Calu3 (cell line): ENCODE results near the gene DHRS12. TPM values are rescaled to one million over a fixed set of nuclear protein-coding genes. Genes with fewer than 3 reads are reported as not detected.

ENCODE experiments used
- Bru-seq: library from RNA; stranded (reverse); fragments of 400-500 nt; gene quantifications from one replicate; lab custom pipeline; 2021; lab: Mats Ljungman, UMichigan
- BruChase-seq, 2 experiments: library from RNA; stranded (reverse); fragments of 400-500 nt; gene quantifications; one replicate each; lab custom pipeline; 2021; lab: Mats Ljungman, UMichigan
- BruUV-seq: library from RNA; stranded (reverse); fragments of 400-500 nt; replicated peaks from 2 replicates; lab custom pipeline; 2021; lab: Mats Ljungman, UMichigan
- CTCF ChIA-PET: fragments of 300-600 bp; sonication (Branson Sonifier 250); formaldehyde crosslinking; loops from one replicate; lab custom pipeline; 2022; ENCODE audit warnings: antibody characterized with exemption; lab: Charles Lee
- DNase-seq: peaks from one replicate; pipeline ENCODE4 v3.0.0; 2022
- H3K27ac Mint-ChIP-seq: one replicate; pipeline ENCODE4 v1.8.0; 2022; ENCODE audit warnings: mixed read lengths; ENCODE audit not compliant: unreplicated experiment
- H3K27me3 Mint-ChIP-seq: one replicate; pipeline ENCODE4 v1.8.0; 2022; ENCODE audit warnings: mixed read lengths; ENCODE audit not compliant: unreplicated experiment
- H3K36me3 Mint-ChIP-seq: one replicate; pipeline ENCODE4 v1.8.0; 2022; ENCODE audit warnings: mild to moderate bottlenecking, moderate library complexity, mixed read lengths; ENCODE audit not compliant: insufficient read depth, unreplicated experiment
- H3K4me1 Mint-ChIP-seq: one replicate; pipeline ENCODE4 v1.8.0; 2022; ENCODE audit warnings: mild to moderate bottlenecking, low read depth, mixed read lengths; ENCODE audit not compliant: unreplicated experiment
- H3K4me3 Mint-ChIP-seq: one replicate; pipeline ENCODE4 v1.8.0; 2022; ENCODE audit warnings: mild to moderate bottlenecking, low read depth, moderate library complexity, mixed read lengths; ENCODE audit not compliant: unreplicated experiment
- H3K9me3 Mint-ChIP-seq: one replicate; pipeline ENCODE4 v1.8.0; 2022; ENCODE audit warnings: low read depth, mixed read lengths; ENCODE audit not compliant: unreplicated experiment
- CTCF ChIP-seq: fragments of 200-600 bp; IDR thresholded peaks from one replicate; pipeline ENCODE4 v1.8.0; 2022; ENCODE audit warnings: antibody characterized with exemption; ENCODE audit not compliant: unreplicated experiment
- intact Hi-C: fragments of 100-400 bp; cut with micrococcal nuclease; formaldehyde crosslinking; loops from one replicate; pipeline ENCODE4 v1.10.0; 2022; ENCODE audit not compliant: unreplicated experiment
- long read RNA-seq: library from polyadenylated mRNA; stranded (forward); transcript quantifications from one replicate; pipeline ENCODE4 v2.0.0, GENCODE V29; 2022
- total RNA-seq: library from RNA; stranded (reverse); gene quantifications from 2 replicates; pipeline ENCODE4 v1.2.3, GENCODE V29; 2022

Gene DHRS12
- total RNA-seq (8.1 and 8.4 TPM in 2 replicates), Bru-seq, nascent RNA (percentile 40 among the genes with signal in this experiment), BruChase-seq, experiment 1, labeled RNA remaining after a 6-hour chase (percentile 49 among the genes with signal in this experiment), BruChase-seq, experiment 2, labeled RNA remaining after a 2-hour chase (percentile 47 among the genes with signal in this experiment)
- long read RNA-seq, transcript DHRS12-203 (10 exons, 1,162 nt): major isoform, 6 of 19 reads
- long read RNA-seq, partial matches to known transcripts: 1 of 19 reads
- long read RNA-seq, other reads (novel, unspliced or antisense): 11 of 19 reads

- no peak for TF ChIP-seq CTCF
- Mint-ChIP-seq H3K27ac (peak within 1 kb of the TSS; percentile 60), H3K9me3 (no peaks in the 10 kb centered on the region), H3K36me3 (peaks cover 29% of the 10 kb centered on the region), H3K27me3 (no peaks in the 10 kb centered on the region), H3K4me1 (peaks cover 10% of the 10 kb centered on the region), H3K4me3 (peak within 1 kb of the TSS; percentile 68)
- peak; percentile 80 for DNase-seq
- no TSS peak for BruUV-seq
- CTCF ChIA-PET: no interaction called here
- intact Hi-C loops: loop anchor here (5.0 kb wide), 2 partner anchors 71 to 351 kb away; partner anchors contain the start of gene INTS6
Measured at GRCh38 chr13:51803422-51804294, at the start of gene DHRS12. Gene DHRS12 (minus strand): TSS chr13:51804163. CDS start chr13:51799659, 4,504 bp downstream.

GRCh38 chr13:51849145-51850101 is 45.5 kb upstream of the DHRS12 start:
- Mint-ChIP-seq H3K4me1 (peaks cover 10% of the 10 kb centered on the region), H3K27ac (no peak overlapping the region), H3K9me3 (no peaks in the 10 kb centered on the region), H3K4me3 (no peak overlapping the region), H3K27me3 (peaks cover 7% of the 10 kb centered on the region), H3K36me3 (no peaks in the 10 kb centered on the region)
- CTCF ChIA-PET: interaction anchor here (0.6 kb wide), 1 partner anchor 291 kb away, joined by 4 read pairs; no protein-coding TSS in a partner anchor
- intact Hi-C loops: no loop called here
- BruUV-seq: no TSS peak
- peak; percentile 16 for TF ChIP-seq CTCF
- no peak for DNase-seq

- Mint-ChIP-seq H3K4me3 (no peak overlapping the region), H3K4me1 (peaks cover 11% of the 10 kb centered on the region), H3K9me3 (no peaks in the 10 kb centered on the region), H3K36me3 (no peaks in the 10 kb centered on the region), H3K27ac (no peak overlapping the region), H3K27me3 (peaks cover 14% of the 10 kb centered on the region)
- no TSS peak for BruUV-seq
- intact Hi-C loops: no loop called here
- CTCF ChIA-PET: no interaction called here
- no peak for TF ChIP-seq CTCF
- DNase-seq: no peak
Measured at GRCh38 chr13:51848674-51849073, 44.7 kb upstream of the DHRS12 start.

- peaks cover 11% of the 10 kb centered on the region for H3K4me1 Mint-ChIP-seq
- CTCF ChIA-PET: no interaction called here
- intact Hi-C loops: no loop called here
- no peaks in the 10 kb centered on the region for H3K36me3 Mint-ChIP-seq
- H3K9me3 Mint-ChIP-seq: no peaks in the 10 kb centered on the region
- H3K4me3 Mint-ChIP-seq: no peak overlapping the region
- H3K27me3 Mint-ChIP-seq: peaks cover 25% of the 10 kb centered on the region
- H3K27ac Mint-ChIP-seq: no peak overlapping the region
- no peak for TF ChIP-seq CTCF
- BruUV-seq: no TSS peak
- DNase-seq: no peak
Measured at GRCh38 chr13:51846756-51847155, 42.8 kb upstream of the DHRS12 start.
